Measurements from ENCODE around the gene MPRIP. TPM values are rescaled to one million over a fixed set of nuclear protein-coding genes. Genes with fewer than 3 reads are reported as not detected.
"Not testable (repeated sequence)": the region's sequence is repeated elsewhere in the genome, so short reads cannot be mapped to it uniquely, and the experiment has no call there.

Gene MPRIP
- polyA plus RNA-seq, 1 donor (not counting 4 experiments of a cell fraction or from before 2014, with no cell fraction given) = 113 TPM

DNA sequence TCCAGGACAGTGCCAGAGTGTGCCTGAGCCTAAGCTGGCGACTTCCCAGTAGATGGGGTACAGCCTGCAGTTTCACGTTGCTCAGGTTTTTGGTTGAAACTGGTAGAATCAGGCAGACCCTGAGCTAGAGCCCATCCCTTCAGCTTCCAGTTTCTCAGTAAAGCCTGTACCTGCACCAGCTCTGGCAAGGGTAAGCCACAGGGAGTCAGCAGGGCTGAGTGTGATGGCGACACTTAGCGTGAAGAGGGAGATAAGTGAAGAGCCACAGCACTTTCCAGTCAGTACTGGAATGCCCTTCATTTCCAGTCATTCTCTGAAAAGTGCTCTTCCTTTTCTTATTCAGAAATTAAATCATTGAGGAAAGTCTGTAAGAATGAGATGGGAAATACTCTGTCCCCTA, 141.5 kb downstream of the MPRIP start:
- TF ChIP-seq, protein P1, sequence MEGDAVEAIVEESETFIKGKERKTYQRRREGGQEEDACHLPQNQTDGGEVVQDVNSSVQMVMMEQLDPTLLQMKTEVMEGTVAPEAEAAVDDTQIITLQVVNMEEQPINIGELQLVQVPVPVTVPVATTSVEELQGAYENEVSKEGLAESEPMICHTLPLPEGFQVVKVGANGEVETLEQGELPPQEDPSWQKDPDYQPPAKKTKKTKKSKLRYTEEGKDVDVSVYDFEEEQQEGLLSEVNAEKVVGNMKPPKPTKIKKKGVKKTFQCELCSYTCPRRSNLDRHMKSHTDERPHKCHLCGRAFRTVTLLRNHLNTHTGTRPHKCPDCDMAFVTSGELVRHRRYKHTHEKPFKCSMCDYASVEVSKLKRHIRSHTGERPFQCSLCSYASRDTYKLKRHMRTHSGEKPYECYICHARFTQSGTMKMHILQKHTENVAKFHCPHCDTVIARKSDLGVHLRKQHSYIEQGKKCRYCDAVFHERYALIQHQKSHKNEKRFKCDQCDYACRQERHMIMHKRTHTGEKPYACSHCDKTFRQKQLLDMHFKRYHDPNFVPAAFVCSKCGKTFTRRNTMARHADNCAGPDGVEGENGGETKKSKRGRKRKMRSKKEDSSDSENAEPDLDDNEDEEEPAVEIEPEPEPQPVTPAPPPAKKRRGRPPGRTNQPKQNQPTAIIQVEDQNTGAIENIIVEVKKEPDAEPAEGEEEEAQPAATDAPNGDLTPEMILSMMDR (optimal IDR thresholded peaks at IDR 0.05 in 1 of 3, IDR thresholded peaks at IDR 0.05 in 1 of 3, conservative IDR thresholded peaks at IDR 0.05 in 1 of 3; ENCODE audit: extremely low read depth in 1 of 3, insufficient read depth in 2 of 3, low read length in 3 of 3) = no peak
- TF ChIP-seq EZH2 (IDR thresholded peaks at IDR 0.05; ENCODE audit: low read length) = no peak
- H3K4me2 ChIP-seq (ENCODE audit: control insufficient read depth, extremely low read depth, insufficient read depth, low read depth, low read length) = no peak overlapping the region
- FAIRE-seq (no peak), DNase-seq (ENCODE audit: low read depth, low spot score) (no peak)
- no peaks in the 10 kb centered on the region for H3K79me2 ChIP-seq (ENCODE audit: control insufficient read depth, insufficient read depth, low read length)
- H3K9ac ChIP-seq (ENCODE audit: control insufficient read depth, extremely low read depth, insufficient read depth, low read length) = no peak overlapping the region
- H3K36me3 ChIP-seq (ENCODE audit: control insufficient read depth in 2 of 2, extremely low read depth in 1 of 2, insufficient read depth in 2 of 2, low read length in 2 of 2) = peaks cover 38 to 56% of the 10 kb centered on the region in 2 experiments
- H2AFZ ChIP-seq (ENCODE audit: control insufficient read depth, low read length) = no peak overlapping the region
- H3K4me1 ChIP-seq (ENCODE audit: control insufficient read depth, extremely low read depth, insufficient read depth, low read length) = peaks cover 11% of the 10 kb centered on the region
- H3K4me3 ChIP-seq (ENCODE audit: control insufficient read depth in 2 of 3, extremely low read depth in 1 of 3, insufficient read depth in 2 of 3, low read depth in 1 of 3, low read length in 3 of 3) = no peak overlapping the region
- no peaks in the 10 kb centered on the region for H3K9me3 ChIP-seq (ENCODE audit: control insufficient read depth, low read depth, low read length)
- H3K9me1 ChIP-seq (ENCODE audit: control insufficient read depth, extremely low read depth, insufficient read depth, low read length) = peaks cover 2% of the 10 kb centered on the region
- dilution Hi-C loops (cut with MboI; ENCODE audit: extremely low pct_ligation_motif_present, low sequenced_read_pairs) = no loop called here
- H4K20me1 ChIP-seq (ENCODE audit: control insufficient read depth, extremely low read depth, insufficient read depth, low read length) = peaks cover 3% of the 10 kb centered on the region
- no peak overlapping the region for H3K27ac ChIP-seq (ENCODE audit: control insufficient read depth, insufficient read depth, low read length)
- H3K27me3 ChIP-seq (ENCODE audit: control insufficient read depth, extremely low read depth, insufficient read depth, low read length) = no peaks in the 10 kb centered on the region

DNA sequence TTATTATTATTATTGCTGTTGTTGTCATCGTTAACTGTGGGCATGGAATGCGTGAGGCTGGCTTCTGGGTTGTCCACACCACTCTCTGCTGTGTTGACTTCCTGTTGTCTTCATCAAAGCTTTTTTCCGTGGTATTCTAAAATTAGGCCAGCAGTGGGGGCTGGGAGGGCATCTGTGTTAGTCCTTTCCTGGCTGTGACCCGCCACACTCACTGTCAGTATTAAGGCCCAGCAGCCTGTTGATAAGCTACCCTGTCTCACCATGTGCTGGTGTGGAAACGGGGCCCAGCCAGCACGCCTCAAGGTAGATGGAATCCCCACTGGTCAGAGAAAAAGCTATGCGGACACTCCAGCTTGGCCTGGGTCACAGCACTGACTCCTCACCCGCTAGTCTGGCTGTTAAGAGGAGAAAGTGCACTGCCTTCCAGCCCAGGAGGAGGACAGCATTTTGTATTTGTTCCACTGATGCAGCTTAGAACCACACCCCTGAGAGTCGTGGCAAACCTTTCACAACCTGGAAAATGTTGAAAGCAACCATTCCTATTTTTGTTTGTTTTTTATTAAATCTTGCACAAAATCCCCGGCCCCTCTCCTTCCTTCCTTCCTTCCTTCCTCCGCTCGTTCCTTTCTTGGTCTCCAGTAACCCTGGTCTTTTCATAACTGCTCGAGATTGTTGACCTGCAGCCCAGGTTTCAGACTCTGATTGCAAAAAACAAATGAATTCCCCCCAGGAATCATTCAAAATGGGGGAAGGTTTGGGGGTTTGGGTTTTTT, 142.9 kb downstream of the MPRIP start:
- H3K79me2 ChIP-seq (ENCODE audit: control insufficient read depth, insufficient read depth, low read length); H3K27me3 ChIP-seq (ENCODE audit: control insufficient read depth, extremely low read depth, insufficient read depth, low read length); H4K20me1 ChIP-seq (ENCODE audit: control insufficient read depth, extremely low read depth, insufficient read depth, low read length); H3K27ac ChIP-seq (ENCODE audit: control insufficient read depth, insufficient read depth, low read length); H3K9me3 ChIP-seq (ENCODE audit: control insufficient read depth, low read depth, low read length); H3K4me2 ChIP-seq (ENCODE audit: control insufficient read depth, extremely low read depth, insufficient read depth, low read depth, low read length); dilution Hi-C loops (cut with MboI; ENCODE audit: extremely low pct_ligation_motif_present, low sequenced_read_pairs); FAIRE-seq; H2AFZ ChIP-seq (ENCODE audit: control insufficient read depth, low read length); H3K9me1 ChIP-seq (ENCODE audit: control insufficient read depth, extremely low read depth, insufficient read depth, low read length); DNase-seq (ENCODE audit: low read depth, low spot score); H3K9ac ChIP-seq (ENCODE audit: control insufficient read depth, extremely low read depth, insufficient read depth, low read length); H3K4me3 ChIP-seq (ENCODE audit: control insufficient read depth in 2 of 3, extremely low read depth in 1 of 3, insufficient read depth in 2 of 3, low read depth in 1 of 3, low read length in 3 of 3): not testable (repeated sequence)
- Histone ChIP-seq H3K4me1 (ENCODE audit: control insufficient read depth, extremely low read depth, insufficient read depth, low read length) (peaks cover 15% of the 10 kb centered on the region), H3K36me3 (ENCODE audit: control insufficient read depth in 2 of 2, extremely low read depth in 1 of 2, insufficient read depth in 2 of 2, low read length in 2 of 2) (peaks cover 37 to 49% of the 10 kb centered on the region in 2 experiments)
